ENCODE data around the gene SPATC1L.

DNA sequence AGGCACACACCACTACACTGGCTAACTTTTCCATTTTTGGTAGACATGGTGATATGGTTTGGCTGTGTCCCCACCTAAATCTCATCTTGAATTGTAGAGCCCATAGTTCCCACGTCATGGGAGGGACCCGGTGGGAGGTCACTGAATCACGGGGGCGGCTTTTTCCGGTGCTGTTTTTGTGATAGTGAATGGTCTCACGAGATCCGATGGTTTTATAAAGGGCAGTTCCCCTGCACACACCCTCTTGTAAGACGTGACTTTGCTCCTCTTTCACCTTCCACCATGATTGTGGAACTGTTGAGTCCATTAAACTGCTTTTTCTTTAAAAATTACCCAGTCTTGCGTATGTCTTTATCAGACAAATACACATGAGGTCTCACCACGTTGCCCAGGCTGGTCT, 27.6 kb downstream of the SPATC1L start:
- TF ChIP-seq ZNF138 (tag by site-specific recombination; IDR thresholded peaks at IDR 0.05; ENCODE audit: borderline replicate concordance) (no peak), BCL11B (tag by site-specific recombination; IDR thresholded peaks at IDR 0.05; ENCODE audit: low read depth) (no peak), EGR2 (tag by site-specific recombination; IDR thresholded peaks at IDR 0.05; ENCODE audit: low read depth) (no peak)

All from HEK293 (cell line).